ENCODE data around the gene INKA2.

The INKA2 gene

GRCh38 chr1:111704776-111705175 lies 34.4 kb downstream of the INKA2 start:
- DNase-seq (ENCODE audit: low spot score) (no peak), FAIRE-seq (no peak)

GRCh38 chr1:111704240-111704639 lies 35.0 kb downstream of the INKA2 start:
- FAIRE-seq (no peak), DNase-seq (ENCODE audit: low spot score) (no peak)

GRCh38 chr1:111702504-111703050 lies 36.6 kb downstream of the INKA2 start:
- DNase-seq (ENCODE audit: low spot score) (no peak), FAIRE-seq (no peak)

GRCh38 chr1:111699268-111699667 lies 39.9 kb downstream of the INKA2 start:
- FAIRE-seq (no peak), DNase-seq (ENCODE audit: low spot score) (no peak)

GRCh38 chr1:111696330-111696729 lies 42.9 kb downstream of the INKA2 start:
- FAIRE-seq (no peak), DNase-seq (ENCODE audit: low spot score) (no peak)

GRCh38 chr1:111695801-111696200 lies 43.4 kb downstream of the INKA2 start:
- FAIRE-seq (no peak), DNase-seq (ENCODE audit: low spot score) (no peak)

GRCh38 chr1:111691886-111692285 lies 47.3 kb downstream of the INKA2 start:
- no peak for FAIRE-seq
- no peak for DNase-seq (ENCODE audit: low spot score)

GRCh38 chr1:111690306-111690617 lies 48.9 kb downstream of the INKA2 start:
- DNase-seq (ENCODE audit: low spot score): peak; percentile 60
- FAIRE-seq: peak; percentile 90

Data from RCC 7860 (cell line).